T-helper 17 cell (primary cell): Measurements from ENCODE around the gene U2AF2. TPM values are rescaled to one million over a fixed set of nuclear protein-coding genes. Genes with fewer than 3 reads are reported as not detected.
A peak's percentile ranks its signal among the peaks of the same experiment; 100 is the strongest.

Experiments used
- ATAC-seq: fragments of 150-1000 bp; cut with Tn5 transposase; 2 replicates; pipeline ENCODE4 v1.10.0; 2021; ENCODE audit warnings: mild to moderate bottlenecking, moderate library complexity
- DNase-seq, 3 donors: peaks; one replicate each; pipeline versions ENCODE4 v3.0.0 to v3.0.0-alpha.2; 2020 to 2021
- H3K9me3 ChIP-seq: one replicate; pipeline ENCODE4 v1.7.0; 2013; ENCODE audit warnings: low read length, mild to moderate bottlenecking; ENCODE audit not compliant: control insufficient read depth, poor library complexity, severe bottlenecking
- H3K27ac Mint-ChIP-seq: one replicate; pipeline ENCODE4 v1.8.0; 2022; ENCODE audit warnings: mild to moderate bottlenecking, moderate library complexity, mixed read lengths
- H3K27me3 Mint-ChIP-seq: one replicate; pipeline ENCODE4 v1.8.0; 2022; ENCODE audit warnings: mixed read lengths
- H3K36me3 Mint-ChIP-seq: one replicate; pipeline ENCODE4 v1.8.0; 2022; ENCODE audit warnings: low read depth, mixed read lengths
- H3K4me1 Mint-ChIP-seq: one replicate; pipeline ENCODE4 v1.8.0; 2022; ENCODE audit warnings: mild to moderate bottlenecking, mixed read lengths
- H3K4me3 Mint-ChIP-seq: one replicate; pipeline ENCODE4 v1.8.0; 2022; ENCODE audit warnings: mild to moderate bottlenecking, moderate library complexity, mixed read lengths
- total RNA-seq, 4 donors: library from RNA in 2 of 4; stranded (reverse) in 2 of 4; gene quantifications; one replicate each; pipeline ENCODE4 v1.2.3 and lab custom pipeline; 2022 to 2026

Gene U2AF2
- total RNA-seq (100 to 1,000 TPM; 248 to 258 TPM), total RNA-seq (lab: John Stamatoyannopoulos, UW) (150 to 227 reads per million in 2 donors)

DNA sequence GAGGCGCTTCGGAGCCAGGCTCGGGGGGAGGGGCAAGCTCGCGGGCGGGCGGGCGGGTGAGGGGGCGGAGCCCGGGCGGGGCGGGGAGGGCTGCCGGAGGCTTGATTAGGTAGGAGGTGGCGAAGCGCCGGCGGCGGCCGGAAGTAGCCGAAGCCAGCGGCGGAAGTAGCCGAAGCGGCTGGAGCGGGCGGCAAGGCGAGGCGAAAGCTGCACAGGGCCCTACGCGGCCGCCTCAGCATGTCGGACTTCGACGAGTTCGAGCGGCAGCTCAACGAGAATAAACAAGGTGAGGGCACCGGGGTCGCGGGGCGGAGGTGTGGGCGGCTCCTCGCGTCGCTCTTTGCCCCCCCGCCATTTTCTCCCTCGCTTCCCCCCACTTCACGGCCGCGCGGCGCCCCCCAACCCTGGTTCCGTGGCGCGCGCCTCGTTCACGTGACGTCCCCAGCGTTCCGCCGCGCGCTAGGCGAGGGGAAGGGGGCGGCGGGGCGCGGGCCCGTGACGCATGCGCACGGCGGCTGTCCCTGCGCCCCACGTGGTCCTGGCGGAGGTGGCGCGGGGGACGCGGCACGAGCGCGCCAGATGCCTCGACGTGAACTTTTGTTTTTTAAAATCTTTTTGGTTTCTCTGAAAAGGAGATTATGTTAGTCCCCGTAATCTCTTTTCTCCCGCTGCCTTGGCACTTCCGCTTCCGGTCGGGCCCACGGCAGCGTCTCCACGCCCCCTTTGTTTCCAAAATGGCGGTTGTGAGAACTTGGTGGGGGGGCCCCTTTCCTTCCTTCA is at the start of gene U2AF2:
Gene U2AF2 (plus strand): TSS at position 168 of the 780 bp plus-strand sequence. CDS start 70 bp downstream, at position 238.
- peak within 1 kb of the TSS; percentile 100 for H3K27ac Mint-ChIP-seq
- H3K4me1 Mint-ChIP-seq = peaks cover 43% of the 10 kb centered on the region
- peaks cover 4% of the 10 kb centered on the region for H3K36me3 Mint-ChIP-seq
- H3K27me3 Mint-ChIP-seq = no peaks in the 10 kb centered on the region
- DNase-seq (peak; percentile 95 to 96 (median 96)), ATAC-seq (peak; percentile 10)
- H3K9me3 ChIP-seq = no peaks in the 10 kb centered on the region
- peak within 1 kb of the TSS; percentile 94 for H3K4me3 Mint-ChIP-seq

DNA sequence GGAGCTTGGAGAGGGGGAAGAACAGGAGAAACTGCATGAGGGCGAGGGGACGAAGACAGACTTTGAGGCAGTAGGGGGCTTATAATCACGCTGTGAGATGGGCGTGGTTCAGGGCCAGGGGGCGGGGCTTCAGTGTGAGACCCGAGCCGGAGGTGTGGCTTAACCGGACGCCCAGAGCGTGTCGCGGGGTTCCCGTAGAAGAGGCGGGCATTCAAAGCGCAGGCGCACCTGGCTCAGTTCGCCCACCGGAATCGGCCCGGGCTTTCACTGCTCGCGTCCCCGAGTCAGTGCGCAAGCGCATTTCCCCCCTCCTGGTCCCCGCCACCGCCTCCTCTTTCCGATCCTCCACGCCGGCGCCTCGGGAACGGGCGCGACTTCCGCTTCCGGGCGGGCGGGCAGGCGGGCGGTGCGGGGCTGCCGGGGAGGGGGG is 49.6 kb upstream of the U2AF2 start:
- H3K36me3 Mint-ChIP-seq = peaks cover 10% of the 10 kb centered on the region
- ATAC-seq (peak; percentile 84), DNase-seq (peak; percentile 95 to 98 (median 98))
- H3K4me3 Mint-ChIP-seq = peak overlapping the region; percentile 93
- H3K27ac Mint-ChIP-seq = peak overlapping the region; percentile 96
- no peaks in the 10 kb centered on the region for H3K27me3 Mint-ChIP-seq
- H3K4me1 Mint-ChIP-seq = peaks cover 44% of the 10 kb centered on the region
- H3K9me3 ChIP-seq = no peaks in the 10 kb centered on the region

DNA sequence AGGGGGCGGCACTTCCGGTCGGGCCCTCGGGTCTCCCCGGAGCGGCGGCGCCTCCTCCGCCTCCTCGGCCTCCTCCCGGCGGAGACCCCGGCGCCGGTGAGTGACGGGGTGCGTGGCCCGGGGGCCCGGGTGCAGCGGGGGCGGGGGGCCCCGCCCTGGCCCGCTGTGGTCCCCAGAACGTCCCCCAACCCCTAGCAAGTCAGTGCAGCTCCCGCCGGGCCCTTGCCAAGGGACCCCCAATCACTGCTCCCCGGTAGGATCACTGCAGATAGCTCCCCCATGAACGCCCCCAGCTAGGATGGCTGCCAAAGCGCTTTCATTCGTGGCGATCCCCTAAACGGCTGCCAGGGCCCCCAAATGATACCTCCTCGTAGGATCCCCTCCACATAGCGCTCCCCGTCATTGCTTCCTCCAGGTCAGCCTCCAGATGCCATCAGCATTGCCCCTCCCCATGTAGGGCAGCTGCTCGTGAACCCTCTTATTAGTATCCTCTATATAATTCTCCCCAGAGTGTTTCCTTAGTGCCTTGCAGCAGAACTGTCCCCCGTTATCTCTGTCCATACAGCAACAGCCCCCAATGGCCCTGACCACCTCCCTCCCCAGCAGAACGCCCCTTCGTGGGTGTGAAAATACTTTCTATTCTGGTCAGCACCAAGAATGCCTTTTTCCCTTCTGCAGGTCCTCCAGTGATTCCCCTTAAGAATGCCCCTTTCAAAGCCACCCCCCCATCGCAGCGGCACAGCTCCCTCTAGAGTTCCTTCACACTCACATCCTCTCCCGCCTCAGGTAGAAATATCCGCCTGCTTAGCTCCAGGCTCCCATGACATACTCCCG is 49.0 kb upstream of the U2AF2 start, which contains the start of gene ZNF865:
Gene ZNF865 (plus strand): TSS at position 11 of the 834 bp plus-strand sequence. CDS start 7,972 bp downstream, outside the sequence.
- Mint-ChIP-seq H3K4me1 (peaks cover 42% of the 10 kb centered on the region), H3K4me3 (peak within 1 kb of the TSS; percentile 99), H3K27ac (peak within 1 kb of the TSS; percentile 96), H3K27me3 (no peaks in the 10 kb centered on the region), H3K36me3 (peaks cover 10% of the 10 kb centered on the region)
- ATAC-seq = peak; percentile 51
- H3K9me3 ChIP-seq = no peaks in the 10 kb centered on the region
- DNase-seq = peak; percentile 50 to 57 (median 52)

DNA sequence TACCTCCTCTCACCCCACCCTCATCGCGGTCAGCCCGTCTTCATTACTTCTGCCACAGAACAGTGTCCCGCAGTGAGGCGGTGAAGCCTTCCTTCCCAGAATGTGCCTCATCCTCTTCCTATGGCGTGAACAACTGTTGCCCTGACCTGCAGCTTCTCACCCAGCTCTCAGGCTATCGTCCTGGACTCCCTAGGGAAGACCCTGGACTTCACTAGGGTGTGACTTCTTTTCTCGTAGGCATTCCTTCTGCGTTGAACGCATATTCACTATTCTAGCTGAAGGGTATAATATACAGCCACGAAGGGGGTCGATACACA is 48.4 kb upstream of the U2AF2 start:
- Mint-ChIP-seq H3K4me1 (peaks cover 38% of the 10 kb centered on the region), H3K27ac (peak overlapping the region; percentile 96), H3K27me3 (no peaks in the 10 kb centered on the region), H3K36me3 (peaks cover 10% of the 10 kb centered on the region), H3K4me3 (peak overlapping the region; percentile 99)
- ATAC-seq (no peak), DNase-seq (no peak)
- H3K9me3 ChIP-seq = no peaks in the 10 kb centered on the region

DNA sequence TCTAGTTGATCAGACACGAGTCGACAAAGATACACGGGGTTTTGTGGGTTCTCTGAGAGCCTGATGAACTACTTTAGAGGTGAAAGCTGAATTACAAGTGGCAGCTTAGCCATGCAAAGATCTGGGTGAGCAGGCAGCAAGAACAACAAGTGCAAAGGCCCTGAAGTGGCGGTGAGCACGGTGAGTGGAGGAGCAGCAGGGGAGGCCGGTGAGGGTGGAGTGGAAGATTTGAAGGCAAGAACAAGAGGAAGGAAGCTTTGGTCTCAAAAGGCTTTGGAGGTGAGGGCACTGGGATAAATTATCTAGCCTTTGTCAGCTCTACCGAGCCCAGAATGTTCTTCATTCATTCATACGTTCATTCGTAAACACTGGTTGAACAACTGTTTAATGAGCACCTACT is 48.0 kb upstream of the U2AF2 start:
- Mint-ChIP-seq H3K27ac (peak overlapping the region; percentile 96), H3K4me1 (peaks cover 37% of the 10 kb centered on the region), H3K27me3 (no peaks in the 10 kb centered on the region), H3K36me3 (peaks cover 10% of the 10 kb centered on the region), H3K4me3 (peak overlapping the region; percentile 99)
- H3K9me3 ChIP-seq = no peaks in the 10 kb centered on the region
- ATAC-seq = no peak
- DNase-seq = no peak

DNA sequence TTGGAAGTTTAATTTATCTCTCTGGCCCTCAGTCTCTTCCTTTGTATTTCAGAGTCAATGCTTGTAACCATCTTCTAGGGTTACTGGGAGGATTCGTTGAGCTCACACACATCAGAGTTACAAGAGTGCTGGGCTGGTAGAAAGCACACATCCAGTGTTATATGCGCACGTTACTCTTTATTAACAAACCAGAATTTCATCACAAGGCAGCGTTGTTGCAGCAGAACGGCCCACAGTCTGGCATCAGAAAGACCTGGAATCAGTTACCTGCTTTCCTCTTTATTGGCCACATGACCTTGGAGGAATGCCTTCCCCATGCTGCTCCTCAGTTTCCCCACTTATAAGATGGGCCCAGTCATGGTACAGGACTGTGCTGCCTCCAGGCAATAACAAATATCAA is 45.5 kb upstream of the U2AF2 start:
- H3K4me3 Mint-ChIP-seq = no peak overlapping the region
- ATAC-seq (no peak), DNase-seq (no peak)
- H3K27ac Mint-ChIP-seq = peak overlapping the region; percentile 87
- H3K4me1 Mint-ChIP-seq = peaks cover 43% of the 10 kb centered on the region
- H3K36me3 Mint-ChIP-seq = peaks cover 10% of the 10 kb centered on the region
- H3K27me3 Mint-ChIP-seq = no peaks in the 10 kb centered on the region
- no peaks in the 10 kb centered on the region for H3K9me3 ChIP-seq

DNA sequence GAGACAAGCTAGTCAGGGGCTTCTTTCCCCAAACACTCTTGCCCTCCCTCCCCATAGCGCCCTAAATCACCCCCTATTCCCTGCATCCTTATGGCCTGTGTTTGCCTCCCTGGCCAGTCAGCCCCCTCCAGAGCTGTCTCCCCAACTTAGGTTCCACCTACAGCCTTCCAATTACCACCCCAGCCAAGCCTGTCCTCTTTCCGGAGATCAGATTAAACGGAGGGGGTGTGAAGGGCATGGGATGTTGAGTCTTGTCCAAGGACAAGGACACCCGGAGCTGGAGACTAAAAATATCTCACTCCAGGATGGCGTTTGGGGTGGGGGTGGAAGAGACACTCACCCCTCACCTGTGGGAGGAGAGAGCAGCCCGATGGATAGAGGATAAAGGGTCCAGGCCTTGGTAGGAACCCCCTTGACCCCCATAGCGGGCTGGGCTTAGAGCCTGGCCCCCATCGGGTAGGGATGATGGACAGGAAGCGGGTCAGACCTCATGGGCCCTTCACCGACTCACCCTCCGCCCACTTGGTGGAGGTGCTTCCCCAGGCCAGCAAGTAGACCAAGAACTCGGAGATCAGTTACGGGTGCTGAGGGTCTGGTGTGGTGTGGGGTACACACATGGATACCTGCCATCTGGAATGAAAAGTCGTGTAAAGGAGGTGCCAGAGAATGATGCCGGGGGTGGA is 43.4 kb upstream of the U2AF2 start:
- ATAC-seq = no peak
- Mint-ChIP-seq H3K4me3 (no peak overlapping the region), H3K4me1 (peaks cover 30% of the 10 kb centered on the region), H3K36me3 (peaks cover 5% of the 10 kb centered on the region), H3K27ac (peak overlapping the region; percentile 29), H3K27me3 (no peaks in the 10 kb centered on the region)
- H3K9me3 ChIP-seq = no peaks in the 10 kb centered on the region
- no peak for DNase-seq

DNA sequence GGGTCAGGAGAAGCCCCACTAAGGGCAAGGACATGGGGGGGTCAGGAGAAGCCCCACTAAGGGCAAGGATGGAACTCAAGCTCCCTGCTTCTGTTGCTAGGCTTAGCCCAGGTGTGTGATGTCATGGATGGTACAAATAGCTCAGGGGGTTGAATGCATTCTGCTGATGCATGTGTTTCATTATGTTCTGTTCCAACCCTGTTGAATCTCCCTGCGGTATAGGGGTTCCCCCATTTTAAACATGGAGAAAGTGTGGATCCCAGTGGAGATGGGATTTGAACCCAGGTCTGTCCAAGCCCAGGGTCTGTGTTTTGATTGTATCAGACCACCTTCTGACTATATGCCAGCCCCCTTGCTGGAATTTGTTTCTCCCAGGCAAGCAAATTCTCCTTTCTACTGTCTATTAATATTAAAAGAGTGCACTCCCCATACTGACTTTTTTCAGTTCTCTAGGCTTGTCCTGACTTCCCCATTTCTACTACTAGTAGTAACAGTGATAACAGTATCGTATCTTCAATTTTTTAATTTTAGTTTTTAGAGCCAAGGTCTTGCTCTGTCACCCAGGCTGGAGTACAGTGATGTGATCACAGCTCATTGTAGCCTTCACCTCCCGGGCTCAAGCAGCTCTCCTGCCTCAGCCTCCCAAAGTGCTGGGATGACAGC is 42.7 kb upstream of the U2AF2 start:
- Mint-ChIP-seq H3K36me3 (peaks cover 5% of the 10 kb centered on the region), H3K27me3 (no peaks in the 10 kb centered on the region)

DNA sequence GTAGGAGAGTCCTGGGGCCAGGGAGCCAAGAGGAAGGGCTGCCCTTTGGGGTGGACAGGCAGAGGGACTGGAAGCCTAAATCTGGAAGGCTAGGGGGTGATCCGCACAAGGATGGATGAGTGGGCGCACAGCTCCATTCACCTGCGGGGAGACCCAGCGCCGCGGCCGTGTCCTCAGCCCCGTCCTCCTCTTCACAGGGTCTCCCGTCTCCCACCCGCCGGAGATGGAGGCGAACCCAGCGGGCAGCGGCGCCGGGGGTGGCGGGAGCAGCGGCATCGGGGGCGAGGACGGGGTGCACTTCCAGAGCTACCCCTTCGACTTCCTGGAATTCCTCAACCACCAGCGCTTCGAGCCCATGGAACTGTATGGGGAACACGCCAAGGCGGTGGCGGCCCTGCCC is 41.4 kb upstream of the U2AF2 start:
- ATAC-seq = no peak
- no peak for DNase-seq
- Mint-ChIP-seq H3K4me3 (no peak overlapping the region), H3K27me3 (no peaks in the 10 kb centered on the region), H3K36me3 (peaks cover 2% of the 10 kb centered on the region), H3K27ac (no peak overlapping the region), H3K4me1 (peaks cover 23% of the 10 kb centered on the region)
- H3K9me3 ChIP-seq = no peaks in the 10 kb centered on the region

More for the DNA sequence above, 42.7 kb upstream of the U2AF2 start:
- DNase-seq (no peak), ATAC-seq (no peak)
- peaks cover 25% of the 10 kb centered on the region for H3K4me1 Mint-ChIP-seq
- peak overlapping the region; percentile 29 for H3K27ac Mint-ChIP-seq
- H3K9me3 ChIP-seq = no peaks in the 10 kb centered on the region
- no peak overlapping the region for H3K4me3 Mint-ChIP-seq

DNA sequence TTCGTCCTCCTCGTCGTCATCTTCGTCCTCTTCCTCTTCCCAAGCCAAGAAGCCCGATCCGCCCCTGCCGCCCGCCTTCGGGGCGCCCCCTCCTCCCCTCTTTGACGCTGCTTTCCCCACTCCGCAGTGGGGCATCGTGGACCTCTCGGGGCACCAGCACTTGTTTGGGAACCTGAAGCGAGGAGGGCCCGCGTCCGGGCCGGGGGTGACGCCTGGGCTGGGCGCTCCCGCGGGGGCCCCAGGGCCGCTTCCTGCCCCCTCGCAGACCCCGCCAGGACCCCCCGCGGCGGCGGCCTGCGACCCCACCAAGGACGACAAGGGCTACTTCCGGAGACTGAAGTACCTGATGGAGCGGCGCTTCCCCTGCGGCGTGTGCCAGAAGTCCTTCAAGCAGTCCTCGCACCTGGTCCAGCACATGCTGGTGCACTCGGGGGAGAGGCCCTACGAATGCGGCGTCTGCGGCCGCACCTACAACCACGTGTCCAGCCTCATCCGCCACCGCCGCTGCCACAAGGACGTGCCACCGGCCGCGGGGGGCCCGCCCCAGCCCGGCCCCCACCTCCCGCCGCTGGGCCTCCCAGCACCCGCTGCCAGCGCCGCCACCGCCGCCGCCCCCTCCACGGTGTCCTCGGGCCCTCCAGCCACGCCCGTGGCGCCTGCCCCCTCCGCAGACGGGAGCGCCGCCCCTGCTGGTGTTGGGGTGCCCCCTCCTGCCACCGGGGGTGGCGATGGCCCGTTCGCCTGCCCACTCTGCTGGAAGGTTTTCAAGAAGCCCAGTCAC is 40.7 kb upstream of the U2AF2 start:
- ATAC-seq (no peak), DNase-seq (no peak)
- H3K27me3 Mint-ChIP-seq = no peaks in the 10 kb centered on the region
- no peaks in the 10 kb centered on the region for H3K9me3 ChIP-seq
- H3K36me3 Mint-ChIP-seq = peaks cover 2% of the 10 kb centered on the region
- H3K27ac Mint-ChIP-seq = no peak overlapping the region
- peaks cover 20% of the 10 kb centered on the region for H3K4me1 Mint-ChIP-seq
- no peak overlapping the region for H3K4me3 Mint-ChIP-seq

DNA sequence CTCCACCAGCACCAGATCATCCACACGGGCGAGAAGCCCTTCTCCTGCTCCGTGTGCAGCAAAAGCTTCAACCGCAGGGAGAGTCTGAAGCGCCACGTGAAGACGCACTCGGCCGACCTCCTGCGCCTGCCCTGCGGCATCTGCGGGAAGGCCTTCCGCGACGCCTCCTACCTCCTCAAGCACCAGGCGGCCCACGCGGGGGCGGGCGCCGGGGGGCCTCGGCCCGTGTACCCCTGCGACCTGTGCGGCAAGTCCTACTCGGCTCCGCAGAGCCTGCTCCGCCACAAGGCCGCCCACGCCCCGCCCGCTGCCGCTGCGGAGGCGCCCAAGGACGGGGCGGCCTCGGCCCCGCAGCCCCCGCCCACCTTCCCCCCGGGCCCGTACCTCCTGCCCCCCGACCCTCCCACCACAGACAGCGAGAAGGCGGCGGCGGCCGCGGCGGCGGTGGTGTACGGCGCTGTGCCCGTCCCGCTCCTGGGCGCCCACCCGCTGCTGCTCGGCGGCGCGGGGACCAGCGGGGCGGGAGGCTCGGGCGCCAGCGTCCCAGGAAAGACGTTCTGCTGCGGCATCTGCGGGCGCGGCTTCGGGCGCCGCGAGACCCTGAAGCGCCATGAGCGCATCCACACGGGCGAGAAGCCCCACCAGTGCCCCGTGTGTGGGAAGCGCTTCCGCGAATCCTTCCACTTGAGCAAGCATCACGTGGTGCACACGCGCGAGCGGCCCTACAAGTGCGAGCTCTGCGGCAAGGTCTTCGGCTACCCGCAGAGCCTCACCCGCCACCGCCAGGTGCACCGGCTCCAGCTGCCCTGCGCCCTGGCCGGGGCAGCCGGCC is 39.9 kb upstream of the U2AF2 start:
- Mint-ChIP-seq H3K27ac (no peak overlapping the region), H3K36me3 (peaks cover under 1% of the 10 kb centered on the region), H3K4me3 (no peak overlapping the region), H3K4me1 (peaks cover 13% of the 10 kb centered on the region), H3K27me3 (no peaks in the 10 kb centered on the region)
- H3K9me3 ChIP-seq = no peaks in the 10 kb centered on the region
- ATAC-seq = no peak
- no peak for DNase-seq
